Measurements from ENCODE around the gene PIK3CD.

- TF ChIP-seq POLR2A (IDR thresholded peaks at IDR 0.05; ENCODE audit: low read length), result no peak
- TF ChIP-seq GATA1 (IDR thresholded peaks at IDR 0.05; ENCODE audit: low read depth, low read length), result no peak
These were observed 41.0 kb upstream of the PIK3CD start for GRCh38 chr1:9610548-9610947.

Data from erythroblast (primary cell).